Osteoblast (primary cell): ENCODE data around the gene IFT122. TPM values are rescaled to one million over a fixed set of nuclear protein-coding genes. Genes with fewer than 3 reads are reported as not detected.

Experiments used
- DNase-seq: peaks from one replicate; pipeline ENCODE4 v3.0.0; 2011; ENCODE audit warnings: low spot score, mixed read lengths; ENCODE audit not compliant: insufficient read length; ENCODE audit errors: missing footprints
- H2AFZ ChIP-seq: 2 replicates; pipeline ENCODE4 v1.6.0; 2011; ENCODE audit warnings: mild to moderate bottlenecking, low read length
- H3K27ac ChIP-seq: 2 replicates; pipeline ENCODE4 v1.5.1; 2011; ENCODE audit warnings: mild to moderate bottlenecking, low read depth, low read length, moderate library complexity
- H3K27me3 ChIP-seq: 2 replicates; pipeline ENCODE4 v1.6.0; 2012; ENCODE audit warnings: mild to moderate bottlenecking, control low read depth, inconsistent platforms, low read length, moderate library complexity; ENCODE audit not compliant: insufficient read depth
- H3K36me3 ChIP-seq: 2 replicates; pipeline ENCODE4 v1.5.1; 2011; ENCODE audit warnings: mild to moderate bottlenecking, low read length, control low read depth, moderate library complexity; ENCODE audit not compliant: insufficient read depth
- H3K4me1 ChIP-seq: 2 replicates; pipeline ENCODE4 v1.5.1; 2011; ENCODE audit warnings: mild to moderate bottlenecking, low read length, control low read depth, moderate library complexity; ENCODE audit not compliant: insufficient read depth
- H3K4me2 ChIP-seq: 2 replicates; pipeline ENCODE4 v1.6.0; 2011; ENCODE audit warnings: mild to moderate bottlenecking, low read length; ENCODE audit not compliant: insufficient read depth
- H3K4me3 ChIP-seq: fragments of 200-600 bp; sonication (generic); 3 replicates; pipeline ENCODE4 v1.5.1; 2012; ENCODE audit warnings: mild to moderate bottlenecking, low read length, inconsistent platforms; ENCODE audit not compliant: insufficient read depth
- H3K79me2 ChIP-seq: 2 replicates; pipeline ENCODE4 v1.6.0; 2012; ENCODE audit warnings: mild to moderate bottlenecking, low read length, control low read depth, inconsistent platforms; ENCODE audit not compliant: insufficient read depth
- H3K9me3 ChIP-seq: 2 replicates; pipeline ENCODE4 v1.5.1; 2011; ENCODE audit warnings: low read depth, low read length, control low read depth
- H4K20me1 ChIP-seq: 2 replicates; pipeline ENCODE4 v1.6.0; 2012; ENCODE audit warnings: mild to moderate bottlenecking, low read length, control low read depth; ENCODE audit not compliant: insufficient read depth
- total RNA-seq: library from RNA; depleted of rRNA; stranded (reverse); fragments of >200 nt; gene quantifications from 2 replicates; pipeline ENCODE4 v1.2.3, GENCODE V29; 2012
- TF ChIP-seq, protein P1 (sequence below): IDR thresholded peaks from 2 replicates; pipeline ENCODE4 v1.5.1; 2011; ENCODE audit warnings: mild to moderate bottlenecking, low read depth, low read length, moderate library complexity; ENCODE audit errors: extremely low read depth

IFT122 gene
- total RNA-seq, 1 donor, result 30.4 TPM

DNA sequence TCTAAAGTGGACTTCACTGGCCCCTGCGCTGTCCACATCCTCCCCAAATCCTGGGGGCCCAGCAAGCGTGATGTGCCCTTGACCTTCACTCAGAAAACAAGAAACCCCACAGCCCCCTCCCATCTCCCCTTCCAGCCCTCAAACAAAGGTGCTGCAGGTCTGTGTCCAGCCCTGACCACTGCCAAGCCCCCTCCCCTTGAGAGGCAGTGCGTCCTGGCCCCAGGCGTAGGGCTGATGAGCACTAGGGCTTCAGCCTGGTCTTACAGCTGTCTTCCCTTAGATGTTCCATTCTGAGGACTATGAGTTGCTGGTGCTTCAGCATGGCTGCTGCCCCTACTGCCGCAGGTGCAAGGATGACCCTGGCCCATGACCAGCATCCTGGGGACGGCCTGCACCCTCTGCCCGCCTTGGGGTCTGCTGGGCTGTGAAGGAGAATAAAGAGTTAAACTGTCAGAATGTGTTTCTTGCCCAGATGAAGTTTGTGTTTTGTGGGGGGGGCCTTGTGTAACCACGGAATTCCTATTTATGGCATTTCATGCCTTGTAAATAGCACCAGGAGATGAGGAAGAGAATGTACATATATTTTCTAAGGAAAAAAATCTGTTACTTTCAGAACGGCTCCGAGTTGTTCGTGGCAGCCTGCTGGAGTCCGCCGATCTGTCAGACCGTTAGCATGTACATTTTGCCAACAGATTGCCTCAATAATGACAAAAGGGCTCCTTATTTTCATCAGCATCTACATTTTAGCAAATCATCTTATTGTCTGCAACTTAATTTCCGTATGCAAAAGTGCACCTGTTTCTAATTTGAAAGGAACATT lies 80.1 kb downstream of the IFT122 start:
- H3K4me2 ChIP-seq, result no peak overlapping the region
- H3K79me2 ChIP-seq, result no peaks in the 10 kb centered on the region
- H2AFZ ChIP-seq, result no peak overlapping the region
- H3K9me3 ChIP-seq, result no peaks in the 10 kb centered on the region
- no peaks in the 10 kb centered on the region for H3K4me1 ChIP-seq
- TF ChIP-seq, protein P1, sequence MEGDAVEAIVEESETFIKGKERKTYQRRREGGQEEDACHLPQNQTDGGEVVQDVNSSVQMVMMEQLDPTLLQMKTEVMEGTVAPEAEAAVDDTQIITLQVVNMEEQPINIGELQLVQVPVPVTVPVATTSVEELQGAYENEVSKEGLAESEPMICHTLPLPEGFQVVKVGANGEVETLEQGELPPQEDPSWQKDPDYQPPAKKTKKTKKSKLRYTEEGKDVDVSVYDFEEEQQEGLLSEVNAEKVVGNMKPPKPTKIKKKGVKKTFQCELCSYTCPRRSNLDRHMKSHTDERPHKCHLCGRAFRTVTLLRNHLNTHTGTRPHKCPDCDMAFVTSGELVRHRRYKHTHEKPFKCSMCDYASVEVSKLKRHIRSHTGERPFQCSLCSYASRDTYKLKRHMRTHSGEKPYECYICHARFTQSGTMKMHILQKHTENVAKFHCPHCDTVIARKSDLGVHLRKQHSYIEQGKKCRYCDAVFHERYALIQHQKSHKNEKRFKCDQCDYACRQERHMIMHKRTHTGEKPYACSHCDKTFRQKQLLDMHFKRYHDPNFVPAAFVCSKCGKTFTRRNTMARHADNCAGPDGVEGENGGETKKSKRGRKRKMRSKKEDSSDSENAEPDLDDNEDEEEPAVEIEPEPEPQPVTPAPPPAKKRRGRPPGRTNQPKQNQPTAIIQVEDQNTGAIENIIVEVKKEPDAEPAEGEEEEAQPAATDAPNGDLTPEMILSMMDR, result no peak
- no peaks in the 10 kb centered on the region for H4K20me1 ChIP-seq
- no peaks in the 10 kb centered on the region for H3K27me3 ChIP-seq
- H3K4me3 ChIP-seq, result no peak overlapping the region
- no peak for DNase-seq
- H3K27ac ChIP-seq, result no peak overlapping the region
- peaks cover 5% of the 10 kb centered on the region for H3K36me3 ChIP-seq

DNA sequence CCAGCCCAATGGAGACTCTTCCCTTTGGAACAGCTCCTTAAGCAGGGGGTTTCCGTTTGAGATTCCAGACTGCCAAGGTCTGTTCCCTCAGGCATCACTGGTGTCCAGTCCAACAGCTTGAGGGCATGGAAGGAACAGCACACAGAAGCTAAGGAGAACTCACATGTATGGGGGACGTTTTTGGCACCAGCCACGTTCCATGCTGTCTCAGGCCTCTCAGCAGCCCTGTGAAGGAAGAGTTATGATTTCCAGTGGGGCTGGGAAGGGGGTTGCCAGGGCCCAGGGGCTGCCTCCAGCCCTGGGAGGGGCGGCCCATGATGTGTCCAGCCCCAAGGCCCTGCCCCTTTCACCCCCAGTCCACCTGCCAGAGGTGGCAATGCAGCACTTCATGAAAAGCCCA lies 80.9 kb downstream of the IFT122 start:
- DNase-seq, result no peak
- Histone ChIP-seq H3K9me3 (no peaks in the 10 kb centered on the region), H3K36me3 (peaks cover 5% of the 10 kb centered on the region), H3K4me2 (no peak overlapping the region), H3K79me2 (no peaks in the 10 kb centered on the region), H3K27me3 (no peaks in the 10 kb centered on the region), H4K20me1 (no peaks in the 10 kb centered on the region), H2AFZ (no peak overlapping the region), H3K27ac (no peak overlapping the region), H3K4me3 (no peak overlapping the region), H3K4me1 (peaks cover 7% of the 10 kb centered on the region)
- TF ChIP-seq, protein P1, result no peak

DNA sequence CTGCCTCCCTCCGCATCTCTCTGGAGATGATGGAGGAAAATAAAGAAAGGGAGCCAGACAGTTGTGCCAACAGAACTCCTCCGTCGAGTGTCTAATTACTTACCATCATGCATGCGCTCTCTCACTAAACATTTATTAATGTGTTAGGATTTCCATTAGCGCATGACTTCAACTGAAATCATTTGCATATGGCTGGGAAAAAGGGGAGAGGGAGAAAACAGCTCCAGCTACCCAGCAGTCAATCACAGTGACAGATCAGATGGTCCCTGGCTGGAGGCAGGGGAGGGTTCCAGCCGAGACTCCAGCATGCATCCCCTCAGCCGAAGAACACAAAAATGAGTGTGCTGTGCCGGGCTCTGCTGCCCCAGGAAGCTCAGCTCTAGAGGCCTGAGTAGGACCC lies 81.6 kb downstream of the IFT122 start:
- H3K27ac ChIP-seq, result no peak overlapping the region
- DNase-seq, result no peak
- no peaks in the 10 kb centered on the region for H3K9me3 ChIP-seq
- H3K4me1 ChIP-seq, result peaks cover 7% of the 10 kb centered on the region
- no peaks in the 10 kb centered on the region for H3K27me3 ChIP-seq
- no peak overlapping the region for H3K4me2 ChIP-seq
- H4K20me1 ChIP-seq, result no peaks in the 10 kb centered on the region
- H3K79me2 ChIP-seq, result no peaks in the 10 kb centered on the region
- no peak overlapping the region for H3K4me3 ChIP-seq
- no peak overlapping the region for H2AFZ ChIP-seq
- H3K36me3 ChIP-seq, result peaks cover 5% of the 10 kb centered on the region
- TF ChIP-seq, protein P1, result no peak

DNA sequence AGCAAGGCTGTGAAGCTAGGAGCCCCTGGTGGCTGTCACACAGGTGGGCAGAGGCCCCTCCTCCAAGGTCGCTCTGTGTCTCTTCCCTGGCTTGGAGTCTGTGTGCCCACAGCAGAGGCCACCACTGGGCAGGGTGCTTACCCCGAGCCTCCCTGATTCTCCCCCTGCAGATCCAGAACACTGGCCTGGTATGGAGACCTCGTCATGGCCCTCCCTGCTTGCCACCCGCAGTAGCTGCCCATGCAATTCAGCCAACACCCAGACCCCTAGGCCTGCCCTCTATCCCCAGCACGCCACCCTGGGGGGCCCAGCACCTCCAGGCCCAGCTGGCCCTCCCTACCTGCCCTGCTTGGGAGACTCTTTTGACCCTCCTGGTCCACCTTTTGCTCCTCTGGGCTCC lies 82.9 kb downstream of the IFT122 start:
- H3K9me3 ChIP-seq, result no peaks in the 10 kb centered on the region
- H3K36me3 ChIP-seq, result peaks cover 5% of the 10 kb centered on the region
- H3K4me1 ChIP-seq, result peaks cover 7% of the 10 kb centered on the region
- no peak overlapping the region for H3K27ac ChIP-seq
- no peaks in the 10 kb centered on the region for H3K27me3 ChIP-seq
- H3K4me3 ChIP-seq, result no peak overlapping the region
- H2AFZ ChIP-seq, result no peak overlapping the region
- TF ChIP-seq, protein P1, result no peak
- H3K79me2 ChIP-seq, result no peaks in the 10 kb centered on the region
- no peak overlapping the region for H3K4me2 ChIP-seq
- no peak for DNase-seq
- no peaks in the 10 kb centered on the region for H4K20me1 ChIP-seq
